HG03108 (cell line): Measurements from ENCODE around the gene DAB2IP.

ENCODE experiments used
- ATAC-seq: cut with Tn5 transposase; IDR thresholded peaks from one replicate; pipeline ENCODE4 v1.9.1; 2021; ENCODE audit warnings: moderate library complexity; ENCODE audit not compliant: unreplicated experiment

The DAB2IP gene

DNA sequence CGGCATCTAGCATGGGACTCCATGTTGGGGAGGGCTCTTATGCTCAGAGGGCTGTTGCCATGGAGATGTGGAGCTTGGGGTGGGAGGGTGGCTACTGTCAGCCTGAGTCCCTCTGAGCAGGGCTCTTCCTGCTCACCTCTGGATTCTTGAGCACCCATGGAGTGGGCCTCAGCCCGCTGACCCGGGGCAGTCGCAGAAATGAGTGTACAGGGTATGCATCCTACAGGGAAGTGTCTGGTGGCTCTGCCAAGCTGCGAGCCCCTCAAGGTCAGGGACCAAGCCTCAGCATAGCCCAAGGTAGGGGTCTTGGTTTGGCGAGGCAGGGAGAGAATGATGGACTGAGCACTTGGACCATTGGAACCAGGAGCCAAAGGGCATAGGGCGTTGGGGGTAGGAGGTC lies 104.1 kb downstream of the DAB2IP start:
- no peak for ATAC-seq

DNA sequence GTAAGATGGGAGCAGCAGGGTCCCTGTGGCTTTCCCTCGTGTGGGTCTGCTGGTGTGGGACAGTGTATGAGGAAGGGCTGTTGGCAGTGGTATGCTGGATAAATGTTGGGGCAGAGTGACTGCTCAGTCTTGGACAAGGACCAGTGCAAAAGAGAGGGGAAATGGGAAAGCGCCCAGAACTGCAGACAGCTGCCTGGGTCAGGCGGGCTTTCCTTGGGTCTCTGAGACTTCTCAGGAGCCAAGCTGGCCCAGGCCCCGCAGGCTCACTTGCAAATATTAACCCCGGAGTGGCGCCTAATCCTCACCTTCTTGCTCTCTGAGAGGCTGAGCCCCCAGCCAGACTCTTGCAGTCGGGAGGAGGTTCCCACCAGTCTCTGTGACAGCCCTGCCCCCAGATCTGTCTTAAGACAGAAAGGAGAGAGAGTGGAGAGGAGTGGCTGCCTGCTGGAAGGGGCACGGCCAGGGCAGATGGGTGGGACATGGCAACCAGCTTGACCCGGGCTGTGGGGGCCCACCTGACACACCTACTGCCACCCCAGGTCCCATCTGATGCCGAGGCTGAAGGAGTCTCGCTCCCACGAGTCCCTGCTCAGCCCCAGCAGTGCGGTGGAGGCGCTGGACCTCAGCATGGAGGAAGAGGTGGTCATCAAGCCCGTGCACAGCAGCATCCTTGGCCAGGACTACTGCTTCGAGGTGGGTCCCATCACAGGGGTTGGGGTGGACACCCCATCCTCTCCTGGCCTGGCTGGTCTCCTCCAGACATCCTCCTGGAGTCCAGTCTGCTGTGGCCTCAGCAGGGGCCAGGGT lies 105.2 kb downstream of the DAB2IP start:
- no peak for ATAC-seq

DNA sequence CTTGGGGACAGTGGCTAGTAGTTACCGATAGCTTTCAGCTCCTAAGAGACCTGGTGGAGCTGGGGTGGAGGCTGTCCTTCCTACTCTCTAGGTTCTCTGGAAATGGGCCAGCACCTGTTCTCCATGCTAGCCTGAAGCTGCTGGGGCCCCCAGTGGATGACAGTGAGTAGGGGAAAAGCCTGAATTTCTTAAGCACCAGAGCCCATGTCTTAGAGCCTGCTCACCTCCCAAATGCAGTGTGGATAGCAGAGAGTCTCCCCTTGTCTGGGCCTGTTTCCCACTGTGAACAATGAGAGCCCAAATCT lies 105.8 kb downstream of the DAB2IP start:
- ATAC-seq = no peak

DNA sequence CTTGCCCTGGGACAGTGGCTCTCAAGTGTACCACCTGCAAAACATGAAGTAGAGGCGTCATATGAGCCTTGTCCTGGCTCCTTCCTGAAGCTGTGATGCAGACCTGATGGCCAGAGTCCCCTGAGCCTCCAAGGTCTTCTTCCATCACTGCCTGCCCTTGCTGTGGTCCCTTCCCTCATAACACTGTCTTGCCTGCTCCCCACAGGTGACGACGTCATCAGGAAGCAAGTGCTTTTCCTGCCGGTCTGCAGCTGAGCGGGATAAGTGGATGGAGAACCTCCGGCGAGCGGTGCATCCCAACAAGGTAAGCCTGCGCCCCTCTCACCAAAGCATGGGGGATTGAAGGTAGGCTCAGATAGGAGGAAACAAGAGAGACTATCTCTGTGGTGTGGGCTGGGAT lies 107.3 kb downstream of the DAB2IP start:
- ATAC-seq = no peak

DNA sequence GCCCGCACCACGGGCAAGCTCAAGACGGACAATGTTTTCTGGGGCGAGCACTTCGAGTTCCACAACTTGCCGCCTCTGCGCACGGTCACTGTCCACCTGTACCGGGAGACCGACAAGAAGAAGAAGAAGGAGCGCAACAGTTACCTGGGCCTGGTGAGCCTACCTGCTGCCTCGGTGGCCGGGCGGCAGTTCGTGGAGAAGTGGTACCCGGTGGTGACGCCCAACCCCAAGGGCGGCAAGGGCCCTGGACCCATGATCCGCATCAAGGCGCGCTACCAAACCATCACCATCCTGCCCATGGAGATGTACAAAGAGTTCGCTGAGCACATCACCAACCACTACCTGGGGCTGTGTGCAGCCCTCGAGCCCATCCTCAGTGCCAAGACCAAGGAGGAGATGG lies 108.6 kb downstream of the DAB2IP start:
- no peak for ATAC-seq

DNA sequence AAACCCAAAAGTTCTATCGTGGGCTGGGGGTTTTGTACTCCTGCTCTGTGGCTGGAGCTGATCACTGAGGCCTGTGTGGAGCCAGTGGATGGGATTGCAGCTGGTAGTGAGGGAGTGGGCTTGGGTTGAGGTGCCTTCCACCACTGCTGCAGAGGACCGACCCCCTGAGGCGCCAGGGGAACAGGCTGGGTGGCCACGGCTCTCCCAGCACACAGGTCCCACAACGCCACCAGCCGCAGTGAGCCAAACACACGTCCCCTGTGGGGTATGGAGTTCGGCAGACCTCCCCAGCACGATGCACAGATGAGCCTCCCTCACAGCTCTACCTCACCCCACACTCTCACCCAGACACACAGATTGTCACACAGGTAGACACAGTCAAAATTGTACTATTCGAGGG lies 109.1 kb downstream of the DAB2IP start:
- no peak for ATAC-seq

DNA sequence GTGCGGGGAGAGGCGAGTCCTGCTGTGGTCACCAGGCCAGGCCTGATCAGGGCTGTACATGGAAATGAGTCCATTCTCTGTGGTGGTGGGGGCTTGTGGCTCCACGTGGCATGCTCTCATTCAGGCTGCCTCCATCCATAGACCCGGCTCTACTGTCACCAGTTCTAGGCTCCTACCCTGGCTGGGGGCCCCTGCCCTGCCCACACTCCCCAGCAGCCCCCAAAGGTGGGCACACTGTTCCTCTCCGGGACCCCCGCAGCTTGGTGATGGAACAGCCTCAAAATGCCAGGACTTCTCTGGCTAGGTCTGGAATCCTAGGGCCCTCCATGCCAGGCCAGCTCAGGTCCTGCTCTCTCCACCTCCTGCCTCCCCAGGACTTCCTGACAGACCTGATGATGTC lies 111.7 kb downstream of the DAB2IP start:
- no peak for ATAC-seq

DNA sequence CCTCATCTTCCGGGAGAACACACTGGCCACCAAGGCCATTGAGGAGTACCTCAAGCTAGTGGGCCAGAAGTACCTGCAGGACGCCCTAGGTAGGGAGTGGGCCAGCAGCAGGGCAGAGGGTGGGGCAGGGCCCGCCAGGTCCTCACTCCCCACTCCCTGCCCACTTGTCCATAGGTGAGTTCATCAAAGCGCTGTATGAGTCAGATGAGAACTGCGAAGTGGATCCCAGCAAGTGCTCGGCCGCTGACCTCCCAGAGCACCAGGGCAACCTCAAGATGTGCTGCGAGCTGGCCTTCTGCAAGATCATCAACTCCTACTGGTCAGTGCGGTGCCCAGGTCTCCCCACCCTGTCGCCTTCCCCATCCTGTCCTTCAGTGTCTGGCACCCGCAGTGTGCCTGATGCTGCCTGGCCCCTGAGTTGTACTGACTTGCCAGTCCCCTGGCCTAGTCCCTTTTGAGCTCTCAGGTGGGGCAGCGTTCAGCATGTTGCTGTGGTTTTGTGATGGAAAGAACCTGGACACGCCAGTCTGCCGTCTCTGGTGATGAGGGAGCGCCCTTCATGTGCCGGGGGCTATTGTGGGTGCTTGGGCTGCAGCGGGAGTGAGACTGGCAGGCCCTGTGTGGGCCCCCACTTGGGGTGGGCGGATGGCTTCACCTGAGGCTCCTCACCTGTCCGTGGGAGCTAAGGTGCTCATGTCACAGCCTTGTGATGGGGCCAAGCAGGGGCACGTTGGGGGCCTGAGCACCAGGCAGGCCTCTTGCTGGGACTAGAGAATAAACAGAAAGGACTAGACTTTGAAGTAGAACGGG lies 112.3 kb downstream of the DAB2IP start:
- ATAC-seq = no peak

DNA sequence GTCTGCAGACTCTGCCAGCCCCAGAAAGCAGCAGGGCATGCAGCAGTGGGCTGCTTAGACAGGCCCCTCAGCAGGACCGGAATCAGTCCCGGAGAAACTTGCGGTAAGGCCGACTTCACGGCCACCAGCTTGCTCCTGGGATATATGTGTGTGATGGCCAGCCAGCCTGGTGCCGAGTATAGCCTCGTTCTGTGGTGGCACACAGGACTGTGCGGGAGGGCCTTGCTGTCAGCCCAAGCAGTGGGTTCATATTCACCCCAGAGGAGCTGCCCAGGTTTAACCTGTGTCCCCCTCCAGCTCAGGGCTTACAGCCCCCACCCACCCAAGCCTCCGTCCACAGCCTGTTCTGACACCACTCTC lies 112.9 kb downstream of the DAB2IP start:
- ATAC-seq = no peak

DNA sequence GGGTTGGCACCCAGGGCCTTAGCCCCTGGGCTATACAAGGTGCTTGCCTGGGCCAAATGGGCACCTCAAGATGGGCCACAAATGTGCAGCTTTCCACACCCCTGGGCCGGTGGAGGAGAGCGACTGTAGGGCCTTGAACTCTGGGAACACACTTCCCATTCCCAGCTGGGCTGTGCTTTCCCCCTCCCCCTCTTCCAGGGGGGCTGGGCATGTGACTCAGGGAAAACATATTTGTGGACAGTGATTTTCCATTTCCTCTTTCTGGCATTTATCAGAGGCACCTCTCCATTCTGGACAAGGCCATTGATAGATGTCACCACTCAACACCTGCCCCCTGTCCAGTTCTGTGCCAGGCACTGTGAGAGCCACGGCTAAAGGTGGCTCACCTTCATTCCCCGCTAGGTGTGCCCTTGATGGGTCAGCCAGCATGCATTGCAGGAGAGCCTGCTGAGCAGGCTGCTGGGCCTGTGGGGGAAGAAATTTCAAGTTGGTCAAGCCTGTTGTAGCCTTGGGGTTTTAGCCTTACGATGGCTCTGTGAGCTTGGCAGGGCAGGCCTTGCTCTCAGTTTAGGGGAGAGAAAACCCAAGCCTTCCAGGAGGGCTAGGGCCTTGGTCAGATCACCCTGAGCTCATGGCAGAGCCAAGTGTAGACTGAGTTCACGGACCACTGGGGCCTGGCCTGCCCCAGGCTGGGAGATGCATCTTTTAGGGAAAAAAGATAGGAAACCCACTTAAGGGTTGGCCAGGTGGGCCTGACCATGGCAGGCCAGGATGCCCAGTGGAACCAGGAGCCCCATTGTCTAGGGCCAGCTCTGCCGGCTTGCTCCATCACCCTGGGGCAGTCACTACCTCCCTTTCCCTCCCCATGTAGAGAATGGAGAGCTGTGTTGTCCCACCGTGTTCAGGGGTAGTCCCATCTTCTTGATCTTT lies 113.9 kb downstream of the DAB2IP start:
- ATAC-seq = no peak

DNA sequence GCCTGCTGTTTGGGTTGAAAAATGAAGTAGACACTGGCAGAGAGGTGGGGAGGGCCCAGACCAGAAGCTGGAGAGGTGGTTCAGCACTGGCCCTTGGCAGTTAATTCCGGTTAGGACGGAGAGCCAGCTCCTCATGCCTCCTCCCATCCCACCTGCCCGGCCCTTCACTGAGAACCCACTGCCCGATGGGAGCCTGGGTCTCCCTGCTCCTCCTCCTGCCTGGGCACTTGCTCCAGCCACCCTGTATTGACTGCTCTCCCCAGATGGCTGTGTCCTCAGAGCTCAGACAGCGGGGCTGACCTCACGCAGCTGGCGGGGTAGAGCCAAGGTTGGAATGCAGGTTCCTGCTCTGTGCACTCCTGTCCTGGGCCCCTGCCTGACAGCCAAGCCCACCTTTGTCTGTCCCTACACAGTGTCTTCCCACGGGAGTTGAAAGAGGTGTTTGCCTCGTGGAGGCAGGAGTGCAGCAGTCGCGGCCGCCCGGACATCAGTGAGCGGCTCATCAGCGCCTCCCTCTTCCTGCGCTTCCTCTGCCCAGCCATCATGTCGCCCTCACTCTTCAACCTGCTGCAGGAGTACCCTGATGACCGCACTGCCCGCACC lies 114.7 kb downstream of the DAB2IP start:
- no peak for ATAC-seq

DNA sequence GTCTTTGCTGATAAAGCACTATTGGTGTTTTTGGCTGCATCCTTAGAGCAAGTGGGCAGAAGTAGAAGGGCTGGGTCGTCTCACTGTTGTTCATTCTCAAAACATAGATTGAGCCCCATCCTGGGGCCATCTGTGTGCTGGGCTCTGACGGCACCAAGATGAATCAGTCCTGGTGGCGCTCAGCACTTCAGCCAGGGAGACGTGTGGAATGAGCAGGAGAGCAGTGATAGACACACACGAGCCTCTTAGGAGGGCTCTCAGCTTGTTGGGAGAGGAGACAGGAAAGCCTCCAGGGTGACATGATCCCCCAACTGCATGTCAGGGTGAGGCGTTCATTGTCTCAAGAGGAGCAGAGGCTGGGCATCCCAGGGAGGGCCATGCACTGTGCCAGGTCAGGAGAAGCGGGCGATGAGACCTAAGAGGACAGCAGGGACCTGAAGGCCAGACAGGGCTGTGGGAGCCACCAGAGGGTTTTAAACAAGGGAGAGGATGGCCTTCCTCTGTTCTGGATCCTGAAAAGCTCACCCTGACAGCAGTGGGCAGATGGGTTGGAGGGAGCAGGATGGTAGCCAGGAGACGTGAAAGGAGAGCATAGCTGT lies 115.8 kb downstream of the DAB2IP start:
- no peak for ATAC-seq

DNA sequence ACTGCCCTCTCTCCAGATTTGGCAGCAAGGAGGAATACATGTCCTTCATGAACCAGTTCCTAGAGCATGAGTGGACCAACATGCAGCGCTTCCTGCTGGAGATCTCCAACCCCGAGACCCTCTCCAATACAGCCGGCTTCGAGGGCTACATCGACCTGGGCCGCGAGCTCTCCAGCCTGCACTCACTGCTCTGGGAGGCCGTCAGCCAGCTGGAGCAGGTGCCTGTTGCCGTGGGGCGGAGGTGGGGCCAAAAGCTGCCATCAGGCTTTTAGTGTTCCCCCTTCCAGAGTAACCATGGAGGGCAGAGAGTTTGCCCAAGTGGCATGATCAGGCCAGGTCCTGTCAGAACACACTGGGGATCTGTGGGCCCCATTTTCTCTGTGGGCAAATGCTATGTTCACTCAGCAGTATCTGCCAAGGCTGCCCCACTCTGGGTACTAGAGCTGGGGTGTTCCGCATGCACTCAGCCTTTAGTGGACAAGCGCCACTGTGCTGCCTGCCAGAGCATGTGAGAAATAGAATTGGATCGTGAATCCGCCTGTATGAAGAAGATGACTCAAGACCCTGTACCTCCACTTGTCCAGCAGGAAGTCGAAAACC lies 117.1 kb downstream of the DAB2IP start:
- ATAC-seq = no peak

DNA sequence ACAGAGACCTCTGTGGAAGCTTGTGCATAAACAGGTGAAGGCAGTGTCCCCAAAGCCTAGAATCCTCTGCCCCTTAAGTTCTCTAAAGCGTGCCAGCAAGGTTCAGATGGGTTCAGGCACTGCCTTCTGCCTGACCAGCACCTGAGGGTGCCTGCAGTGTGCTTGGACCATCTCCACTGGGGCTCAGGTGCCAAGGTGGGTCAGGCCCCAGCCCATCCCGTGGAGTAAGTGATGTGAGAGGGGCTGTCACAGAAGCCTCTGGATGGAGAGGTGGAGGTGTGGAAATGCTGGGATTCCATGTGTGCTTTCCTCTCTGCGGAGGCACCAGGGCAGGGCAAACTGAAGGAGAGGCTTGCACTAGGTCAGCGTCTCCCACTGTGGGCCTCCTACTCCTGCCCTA lies 118.5 kb downstream of the DAB2IP start:
- ATAC-seq = no peak

DNA sequence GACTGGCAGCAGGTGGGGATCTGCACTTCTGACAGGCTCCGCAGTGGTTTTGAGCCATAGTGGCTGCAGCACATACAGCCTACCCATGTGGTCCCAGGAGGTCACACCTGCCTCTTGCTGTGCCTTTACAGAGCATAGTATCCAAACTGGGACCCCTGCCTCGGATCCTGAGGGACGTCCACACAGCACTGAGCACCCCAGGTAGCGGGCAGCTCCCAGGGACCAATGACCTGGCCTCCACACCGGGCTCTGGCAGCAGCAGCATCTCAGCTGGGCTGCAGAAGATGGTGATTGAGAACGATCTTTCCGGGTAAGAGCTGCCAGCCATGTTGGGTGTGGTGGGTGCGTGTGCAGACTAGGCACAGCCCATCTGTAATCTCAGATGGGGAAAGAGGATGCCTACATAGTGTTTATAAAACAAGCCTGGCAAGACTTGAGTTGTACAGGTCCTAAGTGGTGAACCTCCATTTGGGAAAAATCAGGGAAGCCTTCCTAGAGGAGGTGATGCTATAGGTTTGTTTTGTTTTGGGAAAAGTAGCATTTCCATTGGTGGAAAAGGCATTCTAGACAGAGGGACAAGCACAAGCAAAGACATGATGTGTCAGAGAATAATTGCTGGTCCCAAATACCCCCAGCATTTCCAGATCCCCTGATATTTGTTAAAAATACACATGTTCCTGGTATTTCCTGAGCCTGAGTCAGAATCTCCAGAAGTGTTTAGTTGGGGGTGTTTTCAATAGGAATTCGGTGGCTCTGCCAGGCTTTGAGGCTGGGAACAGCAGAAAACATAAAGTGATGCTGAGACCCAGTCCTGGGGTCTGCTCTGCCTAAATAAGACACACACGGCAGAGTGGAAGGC lies 119.2 kb downstream of the DAB2IP start:
- no peak for ATAC-seq

DNA sequence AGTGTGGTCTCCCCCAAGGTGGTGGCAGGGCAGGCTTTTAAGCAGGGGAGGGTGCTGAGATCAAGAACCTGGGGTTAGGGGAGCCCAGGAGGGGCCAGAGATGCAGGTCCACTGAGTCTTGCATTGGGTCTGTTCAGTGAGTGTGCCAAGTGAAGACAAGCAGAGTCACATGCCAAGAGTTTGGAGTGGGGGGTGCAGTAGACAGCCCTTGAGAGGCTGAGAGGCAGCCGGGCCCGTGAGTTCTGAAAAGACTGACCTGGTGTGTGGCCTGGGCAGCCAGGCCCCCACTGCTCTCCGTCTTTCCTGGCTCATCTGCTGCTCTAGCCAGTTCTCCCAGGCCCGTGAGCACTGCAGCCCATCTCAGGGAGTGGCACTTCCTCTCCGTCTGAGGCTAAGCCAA lies 120.0 kb downstream of the DAB2IP start:
- no peak for ATAC-seq

DNA sequence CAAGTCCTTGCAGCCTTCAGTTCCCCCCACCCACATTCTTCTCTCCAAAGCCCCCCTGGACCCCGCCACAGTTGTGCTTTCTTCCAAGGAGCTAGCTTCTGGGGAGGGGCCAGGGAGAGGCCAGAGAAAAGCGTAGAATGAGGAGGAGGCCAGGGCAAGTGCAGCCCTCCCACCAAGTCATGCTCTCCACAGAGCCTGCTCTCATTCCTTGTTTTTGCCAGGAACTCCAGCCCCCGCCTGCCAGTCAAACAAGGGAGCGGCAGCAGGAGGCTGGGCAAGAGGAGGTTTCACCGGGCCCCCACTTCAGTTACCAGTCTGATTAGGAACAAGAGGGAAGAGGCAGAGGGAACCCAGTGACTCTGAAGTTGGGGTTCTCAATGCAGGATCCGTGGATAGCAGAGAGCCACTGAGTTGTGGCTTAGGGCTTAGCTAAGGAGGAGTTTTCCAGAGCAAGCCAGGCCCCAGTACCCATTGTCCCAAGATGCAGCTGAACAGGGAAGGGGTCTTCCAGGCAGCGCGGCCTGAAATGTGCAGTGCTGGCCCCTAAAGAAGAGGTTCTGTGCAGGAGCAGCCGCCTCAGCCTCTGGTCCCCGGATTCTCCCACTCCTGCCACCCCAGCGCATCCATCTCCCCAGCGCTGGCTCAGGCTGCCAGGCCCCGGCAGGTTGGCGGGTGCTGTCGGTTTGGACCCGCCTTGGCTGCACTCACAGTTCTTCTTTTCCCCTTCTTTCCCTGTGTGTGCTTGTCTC lies 120.6 kb downstream of the DAB2IP start:
- no peak for ATAC-seq

DNA sequence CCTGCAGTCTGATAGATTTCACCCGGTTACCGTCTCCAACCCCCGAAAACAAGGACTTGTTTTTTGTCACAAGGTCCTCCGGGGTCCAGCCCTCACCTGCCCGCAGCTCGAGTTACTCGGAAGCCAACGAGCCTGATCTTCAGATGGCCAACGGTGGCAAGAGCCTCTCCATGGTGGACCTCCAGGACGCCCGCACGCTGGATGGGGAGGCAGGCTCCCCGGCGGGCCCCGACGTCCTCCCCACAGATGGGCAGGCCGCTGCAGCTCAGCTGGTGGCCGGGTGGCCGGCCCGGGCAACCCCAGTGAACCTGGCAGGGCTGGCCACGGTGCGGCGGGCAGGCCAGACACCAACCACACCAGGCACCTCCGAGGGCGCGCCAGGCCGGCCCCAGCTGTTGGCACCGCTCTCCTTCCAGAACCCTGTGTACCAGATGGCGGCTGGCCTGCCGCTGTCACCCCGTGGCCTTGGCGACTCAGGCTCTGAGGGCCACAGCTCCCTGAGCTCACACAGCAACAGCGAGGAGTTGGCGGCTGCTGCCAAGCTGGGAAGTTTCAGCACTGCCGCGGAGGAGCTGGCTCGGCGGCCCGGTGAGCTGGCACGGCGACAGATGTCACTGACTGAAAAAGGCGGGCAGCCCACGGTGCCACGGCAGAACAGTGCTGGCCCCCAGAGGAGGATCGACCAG lies 121.3 kb downstream of the DAB2IP start:
- ATAC-seq = no peak
